Posterior cingulate gyrus (tissue), 11 donors: ENCODE data around the gene UNG.

ENCODE experiments used
- DNase-seq, 10 donors: peaks; one replicate each; pipeline versions ENCODE4 v3.0.0 to v3.0.0-alpha.2; 2020 to 2021; ENCODE audit warnings: mixed read lengths in 3 of 10
- intact Hi-C: fragments of 100-400 bp; cut with DNase I; formaldehyde crosslinking; loops from one replicate; pipeline ENCODE4 v1.15.1; 2023

Gene UNG

GRCh38 chr12:109147954-109148353 is 50.6 kb downstream of the UNG start:
- intact Hi-C loops = no loop called here

GRCh38 chr12:109150124-109150640 is 52.8 kb downstream of the UNG start:
- DNase-seq = peak in 1 of 10 donors; percentile 27
- intact Hi-C loops = loop anchor here (5.0 kb wide), 1 partner anchor 38 kb away; no protein-coding TSS in a partner anchor

More at GRCh38 chr12:109147954-109148353, 50.6 kb downstream of the UNG start:
- DNase-seq = no peak

GRCh38 chr12:109151457-109151856 is 54.1 kb downstream of the UNG start:
- no peak for DNase-seq
- intact Hi-C loops = loop anchor here (5.0 kb wide), 1 partner anchor 39 kb away; no protein-coding TSS in a partner anchor

- DNase-seq = peak in 2 of 10 donors; percentile 76 to 80
- intact Hi-C loops = loop anchor here (5.0 kb wide), 1 partner anchor 42 kb away; no protein-coding TSS in a partner anchor
These were observed 56.5 kb downstream of the UNG start for GRCh38 chr12:109153821-109154441.

DNA sequence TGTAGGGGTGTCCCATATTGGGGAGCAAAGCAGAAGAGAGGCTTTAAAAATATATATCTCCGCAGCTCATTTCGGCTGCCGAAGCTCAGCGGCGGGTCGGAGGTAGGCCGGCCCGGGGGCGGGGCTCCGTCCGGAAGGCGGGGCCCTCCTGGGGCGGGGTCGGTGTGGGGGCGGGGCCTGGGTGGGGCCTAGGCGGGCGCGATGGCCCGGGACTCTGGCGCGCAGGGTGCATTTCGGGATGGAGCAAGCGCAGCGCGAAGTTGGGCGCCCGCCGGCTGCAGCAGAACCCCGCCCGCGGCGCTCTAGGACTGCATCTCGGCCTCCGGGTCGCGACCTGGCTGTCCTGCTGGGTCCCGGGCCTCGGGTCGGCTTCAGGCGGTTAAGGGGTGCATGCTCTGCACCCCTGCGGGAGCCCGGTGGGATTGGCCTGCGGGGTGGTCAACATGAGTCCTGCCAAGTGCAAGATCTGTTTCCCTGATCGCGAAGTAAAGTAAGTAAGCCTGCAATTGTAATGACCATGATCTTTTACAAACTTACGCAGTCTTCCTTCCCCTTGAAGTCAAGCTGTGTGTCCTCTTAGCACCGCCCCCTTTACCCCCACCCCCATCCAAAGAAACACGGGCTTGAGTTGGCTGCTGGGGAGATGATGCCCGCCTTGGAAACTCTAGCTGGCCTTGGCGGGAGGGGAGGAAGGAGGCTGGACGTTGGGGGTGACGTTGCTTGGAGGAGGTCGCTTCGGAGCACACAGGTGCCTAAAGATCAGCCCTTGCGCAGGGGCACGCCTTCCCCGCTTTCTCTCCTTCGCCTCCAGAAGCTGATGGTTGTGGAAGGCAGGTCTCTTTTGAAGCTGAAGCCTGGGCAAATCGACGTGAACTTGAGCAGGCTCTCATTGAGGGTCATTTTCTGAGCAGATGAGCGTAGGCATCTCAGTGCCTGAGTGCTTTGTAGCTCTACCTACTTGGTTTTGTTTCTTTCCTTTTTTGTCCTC is 57.3 kb downstream of the UNG start:
- peak; percentile 67 to 97 (median 74) for DNase-seq
- intact Hi-C loops = loop anchor here (5.0 kb wide), 1 partner anchor 42 kb away; no protein-coding TSS in a partner anchor

GRCh38 chr12:109156036-109156435 is 58.6 kb downstream of the UNG start:
- intact Hi-C loops = no loop called here

GRCh38 chr12:109156586-109156985 is 59.2 kb downstream of the UNG start:
- no peak for DNase-seq
- intact Hi-C loops = no loop called here

More at GRCh38 chr12:109156036-109156435, 58.6 kb downstream of the UNG start:
- DNase-seq = peak in 1 of 10 donors; percentile 5

- no peak for DNase-seq
- intact Hi-C loops = no loop called here
These were observed 60.6 kb downstream of the UNG start for GRCh38 chr12:109157986-109158385.

DNA sequence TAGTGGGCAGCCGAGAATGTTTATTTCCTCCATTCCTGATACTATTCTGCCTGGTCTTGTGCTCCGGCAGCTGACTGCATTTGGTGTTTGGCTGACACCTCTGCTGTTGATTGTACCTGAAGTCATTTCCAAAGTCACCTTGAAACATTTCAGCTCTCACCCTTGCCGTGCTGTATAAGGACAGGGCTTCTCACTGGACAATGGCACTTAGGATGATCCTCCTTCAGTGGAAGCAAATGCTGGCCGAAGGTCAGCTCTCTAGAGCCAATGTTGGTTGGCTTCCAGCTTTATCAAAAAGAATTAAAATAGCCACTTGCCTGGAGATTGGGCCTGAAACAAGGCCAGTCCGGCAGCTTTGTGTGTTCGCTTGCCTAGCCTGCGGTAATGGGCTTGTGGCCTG is 63.0 kb downstream of the UNG start:
- DNase-seq = no peak
- intact Hi-C loops = no loop called here
